GM04504 (cell line): Measurements from ENCODE around the gene TEAD1.

Experiments
- DNase-seq: peaks from one replicate; pipeline ENCODE4 v3.0.0-alpha.2; 2012; ENCODE audit warnings: low read depth

TEAD1 gene

GRCh38 chr11:12900496-12900895, 226.3 kb downstream of the TEAD1 start:
- DNase-seq = peak; percentile 68

- DNase-seq = no peak
Observed at GRCh38 chr11:12901272-12901671, 227.1 kb downstream of the TEAD1 start.

GRCh38 chr11:12901874-12902481, 227.8 kb downstream of the TEAD1 start:
- DNase-seq = peak; percentile 54

- no peak for DNase-seq
Observed at GRCh38 chr11:12902791-12903486, 228.7 kb downstream of the TEAD1 start.

GRCh38 chr11:12905435-12905834, 231.2 kb downstream of the TEAD1 start:
- no peak for DNase-seq

GRCh38 chr11:12906501-12906900, 232.3 kb downstream of the TEAD1 start:
- DNase-seq = no peak

GRCh38 chr11:12909879-12910278, 235.7 kb downstream of the TEAD1 start:
- no peak for DNase-seq

- DNase-seq = peak; percentile 50
Observed at GRCh38 chr11:12914400-12914912, 240.2 kb downstream of the TEAD1 start.

- no peak for DNase-seq
Observed at GRCh38 chr11:12915093-12915492, 240.9 kb downstream of the TEAD1 start.

GRCh38 chr11:12917822-12918221, 243.6 kb downstream of the TEAD1 start:
- DNase-seq = no peak

- no peak for DNase-seq
Observed at GRCh38 chr11:12918667-12919066, 244.4 kb downstream of the TEAD1 start.

- no peak for DNase-seq
Observed at GRCh38 chr11:12922418-12922817, 248.2 kb downstream of the TEAD1 start.

- DNase-seq = no peak
Observed at GRCh38 chr11:12922980-12923507, 248.8 kb downstream of the TEAD1 start.

GRCh38 chr11:12924650-12925049, 250.4 kb downstream of the TEAD1 start:
- DNase-seq = no peak

GRCh38 chr11:12925520-12925919, 251.3 kb downstream of the TEAD1 start:
- no peak for DNase-seq

GRCh38 chr11:12927221-12927620, 253.0 kb downstream of the TEAD1 start:
- DNase-seq = no peak

GRCh38 chr11:12927886-12928285, 253.7 kb downstream of the TEAD1 start:
- no peak for DNase-seq

GRCh38 chr11:12930850-12931249, 256.6 kb downstream of the TEAD1 start:
- no peak for DNase-seq

- DNase-seq = no peak
Observed at GRCh38 chr11:12932485-12932884, 258.3 kb downstream of the TEAD1 start.

- DNase-seq = no peak
Observed at GRCh38 chr11:12936200-12936599, 262.0 kb downstream of the TEAD1 start.

- no peak for DNase-seq
Observed at GRCh38 chr11:12938590-12939247, 264.5 kb downstream of the TEAD1 start.

- no peak for DNase-seq
Observed at GRCh38 chr11:12941671-12942070, 267.4 kb downstream of the TEAD1 start.

GRCh38 chr11:12942157-12942556, 267.9 kb downstream of the TEAD1 start:
- no peak for DNase-seq
